SK-N-SH (cell line): ENCODE results near the gene RILPL2. TPM values are rescaled to one million over a fixed set of nuclear protein-coding genes. Genes with fewer than 3 reads are reported as not detected.
"Not testable (repeated sequence)": the region's sequence is repeated elsewhere in the genome, so short reads cannot be mapped to it uniquely, and the experiment has no call there.

Source experiments
- CTCF ChIA-PET: fragments of 300-600, 350-600 bp; formaldehyde crosslinking; extraction: SDS; loops from one replicate; lab custom pipeline; 2021; lab: Yijun Ruan, JAX
- POLR2A ChIA-PET: fragments of 350-600 bp; sonication (Branson Sonifier 250); formaldehyde crosslinking; extraction: SDS; loops from one replicate; lab custom pipeline; 2020; ENCODE audit warnings: antibody characterized with exemption, inconsistent platforms; lab: Yijun Ruan, JAX
- DNase-seq: peaks from one replicate; pipeline ENCODE4 v3.0.0; 2012
- H2AFZ ChIP-seq: fragments of 200-600 bp; sonication (generic); 2 replicates; pipeline ENCODE4 v1.8.1; 2016; ENCODE audit warnings: antibody characterized with exemption, mild to moderate bottlenecking, low read depth
- H3F3A ChIP-seq: fragments of 200-600 bp; sonication (generic); replicated peaks from 2 replicates; pipeline ENCODE3; 2016; ENCODE audit warnings: antibody characterized with exemption, mild to moderate bottlenecking; ENCODE audit not compliant: insufficient read depth
- H3K27ac ChIP-seq, 2 experiments: fragments of 200-500 bp in 1 of 2; fragments of 200-600 bp in 1 of 2; sonication (Bioruptor generic) in 1 of 2; sonication (generic), shearing (Covaris generic) in 1 of 2; 2 replicates each; pipeline versions ENCODE4 v1.5.1 to v1.6.1; 2014 to 2016; ENCODE audit warnings: low read depth in 2 of 2, inconsistent platforms in 1 of 2, low read length in 1 of 2, mild to moderate bottlenecking in 1 of 2, mixed read lengths in 1 of 2
- H3K27me3 ChIP-seq: fragments of 200-600 bp; sonication (generic), shearing (Covaris generic); 2 replicates; pipeline ENCODE4 v1.6.1; 2016; ENCODE audit warnings: mixed run types; ENCODE audit not compliant: insufficient read depth
- H3K36me3 ChIP-seq, 2 experiments: fragments of 200-500 bp in 1 of 2; fragments of 200-600 bp in 1 of 2; sonication (Bioruptor generic) in 1 of 2; sonication (generic) in 1 of 2; replicated peaks in 1 of 2; 2 replicates each; pipeline versions ENCODE3 to v1.5.1; 2014 to 2016; ENCODE audit warnings: low read length in 1 of 2, mild to moderate bottlenecking in 1 of 2; ENCODE audit not compliant: insufficient read depth in 2 of 2, control insufficient read depth in 1 of 2
- H3K4me1 ChIP-seq, 2 experiments: fragments of 200-500 bp in 1 of 2; fragments of 200-600 bp in 1 of 2; sonication (Bioruptor generic) in 1 of 2; sonication (generic), shearing (Covaris generic) in 1 of 2; 2 replicates each; pipeline versions ENCODE4 v1.5.1 to v1.6.1; 2014 to 2016; ENCODE audit warnings: low read depth in 1 of 2, low read length in 1 of 2, mixed run types in 1 of 2; ENCODE audit not compliant: insufficient read depth in 2 of 2, control insufficient read depth in 1 of 2
- H3K4me2 ChIP-seq: fragments of 200-600 bp; sonication (generic), shearing (Covaris generic); 2 replicates; pipeline ENCODE4 v1.6.1; 2017; ENCODE audit warnings: mixed run types
- H3K4me3 ChIP-seq, 2 experiments: fragments of 200-500 bp in 1 of 2; fragments of 200-600 bp in 1 of 2; sonication (Bioruptor generic) in 1 of 2; sonication (generic), shearing (Covaris generic) in 1 of 2; 2 replicates each; pipeline versions ENCODE4 v1.5.1 to v1.8.1; 2014 to 2016; ENCODE audit warnings: low read depth in 2 of 2, inconsistent platforms in 1 of 2, low read length in 1 of 2, mild to moderate bottlenecking in 1 of 2, mixed read lengths in 1 of 2, moderate library complexity in 1 of 2
- H3K79me2 ChIP-seq: fragments of 200-600 bp; sonication (generic); 2 replicates; pipeline ENCODE4 v1.8.1; 2017; ENCODE audit warnings: mild to moderate bottlenecking; ENCODE audit not compliant: insufficient read depth
- H3K9ac ChIP-seq: fragments of 200-600 bp; sonication (generic); 2 replicates; pipeline ENCODE4 v1.6.1; 2017; ENCODE audit warnings: mixed run types
- H3K9me2 ChIP-seq: fragments of 200-600 bp; sonication (generic); 2 replicates; pipeline ENCODE4 v1.6.1; 2017; ENCODE audit warnings: mixed run types
- H3K9me3 ChIP-seq: fragments of 200-600 bp; sonication (generic); 2 replicates; pipeline ENCODE4 v1.6.1; 2017; ENCODE audit warnings: mixed run types, mild to moderate bottlenecking, moderate library complexity
- H4K20me1 ChIP-seq: fragments of 200-600 bp; sonication (generic); 2 replicates; pipeline ENCODE4 v1.6.1; 2017; ENCODE audit warnings: mild to moderate bottlenecking, mixed run types; ENCODE audit not compliant: insufficient read depth
- CHD2 ChIP-seq: fragments of 150-350 bp; IDR thresholded peaks from 2 replicates; pipeline ENCODE4 v1.6.1; 2018; ENCODE audit warnings: low read length; ENCODE audit not compliant: partially characterized antibody
- ELF1 ChIP-seq: IDR thresholded peaks from 2 replicates; pipeline ENCODE4 v1.4.0; 2012
- EP300 ChIP-seq, 2 experiments: IDR thresholded peaks; 2 replicates each; pipeline versions ENCODE4 v1.4.0 to v1.6.1; 2012; ENCODE audit warnings: borderline replicate concordance in 1 of 2, low read depth in 1 of 2, low read length in 1 of 2
- FOXM1 ChIP-seq: IDR thresholded peaks from 2 replicates; pipeline ENCODE4 v1.4.0; 2012; ENCODE audit warnings: low read depth, mild to moderate bottlenecking
- RAD21 ChIP-seq: IDR thresholded peaks from 2 replicates; pipeline ENCODE4 v1.6.1; 2012; ENCODE audit warnings: mild to moderate bottlenecking, low read length
- SIN3A ChIP-seq: IDR thresholded peaks from 2 replicates; pipeline ENCODE4 v1.6.1; 2012; ENCODE audit warnings: low read depth, mild to moderate bottlenecking, low read length, moderate library complexity, borderline replicate concordance
- TEAD4 ChIP-seq: IDR thresholded peaks from 2 replicates; pipeline ENCODE4 v1.4.0; 2012; ENCODE audit warnings: mild to moderate bottlenecking, borderline replicate concordance; ENCODE audit not compliant: insufficient read depth
- ZBTB33 ChIP-seq: IDR thresholded peaks from 2 replicates; pipeline ENCODE4 v1.4.0; 2012; ENCODE audit warnings: low read depth, borderline replicate concordance
- WGBS: methylation state at CpG from one replicate; pipeline ENCODE4 v1.1.6; 2017; ENCODE audit warnings: low lambda C conversion rate; 5-methylcytosine and 5-hydroxymethylcytosine counted together
- polyA plus RNA-seq, 3 experiments: library from polyadenylated mRNA; depleted of rRNA; stranded (reverse); fragments of >200 nt; gene quantifications; 2 replicates each; pipeline ENCODE4 v1.2.3, GENCODE V29; 2012

The RILPL2 gene
- polyA plus RNA-seq, 1 of the 3 experiments (the other 2 are of a cell fraction) = 5.0 TPM

GRCh38 chr12:123482876-123483275, 46.4 kb upstream of the RILPL2 start:
- Histone ChIP-seq H3K4me3 (no peak overlapping the region), H3K9ac (no peak overlapping the region), H3K9me3 (no peaks in the 10 kb centered on the region), H3K27ac (no peak overlapping the region), H2AFZ (no peak overlapping the region), H4K20me1 (no peaks in the 10 kb centered on the region), H3K79me2 (0 out of 2 replicates have a peak, but pooled peaks cover 4% of the 10 kb centered on the region), H3K27me3 (no peaks in the 10 kb centered on the region), H3F3A (peaks cover 14% of the 10 kb centered on the region), H3K4me1 (peaks cover 0 to 6% of the 10 kb centered on the region in 2 experiments; a peak in 1 of 4 replicates), H3K36me3 (peaks cover 4 to 7% of the 10 kb centered on the region in 2 experiments), H3K4me2 (no peak overlapping the region), H3K9me2 (no peaks in the 10 kb centered on the region)
- DNase-seq = no peak
- no peak for TF ChIP-seq FOXM1
- no peak for TF ChIP-seq CHD2
- no peak for TF ChIP-seq TEAD4
- no peak for TF ChIP-seq RAD21
- TF ChIP-seq EP300 (IDR thresholded peaks at IDR 0.05; ENCODE audit: borderline replicate concordance in 1 of 2, low read depth in 1 of 2, low read length in 1 of 2) = no peak
- no peak for TF ChIP-seq ELF1
- no peak for TF ChIP-seq ZBTB33
- no peak for TF ChIP-seq SIN3A
- CTCF ChIA-PET = interaction anchor here (0.8 kb wide), 1 partner anchor 100 kb away, joined by 3 read pairs; no protein-coding TSS in a partner anchor
- POLR2A ChIA-PET = interaction anchor here (1.2 kb wide), 1 partner anchor 10 kb away, joined by 4 read pairs; no protein-coding TSS in a partner anchor
- WGBS = 95% methylated on average over 6 of the region's 6 CpGs

GRCh38 chr12:123481251-123481650, 44.8 kb upstream of the RILPL2 start:
- not testable (repeated sequence) for H3K9me2 ChIP-seq

More at GRCh38 chr12:123481251-123481650, 44.8 kb upstream of the RILPL2 start:
- H3K79me2 ChIP-seq, H3K27me3 ChIP-seq, H3K4me3 ChIP-seq, H3K4me2 ChIP-seq, H2AFZ ChIP-seq, H3K4me1 ChIP-seq, H3K9me3 ChIP-seq, DNase-seq, H3K27ac ChIP-seq, H4K20me1 ChIP-seq, H3K9ac ChIP-seq, POLR2A ChIA-PET, CTCF ChIA-PET: not testable (repeated sequence)
- Histone ChIP-seq H3K36me3 (peaks cover 4 to 17% of the 10 kb centered on the region in 2 experiments), H3F3A (peaks cover 14% of the 10 kb centered on the region)
- 92% methylated on average over 5 of the region's 5 CpGs for WGBS
